OCI-LY3 (cell line): Measurements from ENCODE around the gene GALNT2.

Experiments used
- H2AFZ ChIP-seq: fragments of 200-600, 300-600 bp; shearing (Covaris generic); 2 replicates; pipeline ENCODE4 v1.6.0; 2014; ENCODE audit warnings: antibody characterized with exemption, low read depth, low read length
- H3K27ac ChIP-seq: fragments of 200-600, 300-600 bp; sonication (generic); 2 replicates; pipeline ENCODE4 v1.5.1; 2014; ENCODE audit warnings: mild to moderate bottlenecking, low read length, moderate library complexity, mixed read lengths
- H3K27me3 ChIP-seq: fragments of 200-600, 300-600 bp; sonication (generic); 2 replicates; pipeline ENCODE4 v1.6.1; 2014; ENCODE audit warnings: low read depth, low read length, mixed read lengths
- H3K36me3 ChIP-seq: fragments of 200-600, 300-600 bp; sonication (generic); replicated peaks from 2 replicates; pipeline ENCODE3; 2014; ENCODE audit warnings: low read depth, low read length, mixed read lengths
- H3K4me1 ChIP-seq: fragments of 300-600, 200-600 bp; sonication (generic); 2 replicates; pipeline ENCODE4 v1.6.1; 2014; ENCODE audit warnings: low read length, mixed read lengths
- H3K4me2 ChIP-seq: fragments of 200-600, 300-600 bp; sonication (generic); 2 replicates; pipeline ENCODE4 v1.6.1; 2014; ENCODE audit warnings: low read length, mixed read lengths
- H3K4me3 ChIP-seq: fragments of 300-600, 200-600 bp; sonication (generic); 2 replicates; pipeline ENCODE4 v1.5.1; 2014; ENCODE audit warnings: antibody characterized with exemption, mild to moderate bottlenecking, low read length, moderate library complexity
- H3K79me2 ChIP-seq: fragments of 300-600, 200-600 bp; shearing (Covaris generic); 2 replicates; pipeline ENCODE4 v1.6.1; 2014; ENCODE audit warnings: mild to moderate bottlenecking, low read length, mixed read lengths
- H3K9ac ChIP-seq: fragments of 300-600, 200-600 bp; shearing (Covaris generic); 2 replicates; pipeline ENCODE4 v1.6.0; 2014; ENCODE audit warnings: mild to moderate bottlenecking, low read length, moderate library complexity
- H3K9me3 ChIP-seq: fragments of 200-600, 300-600 bp; shearing (Covaris generic); 2 replicates; pipeline ENCODE4 v1.6.1; 2014; ENCODE audit warnings: low read length, mixed read lengths; ENCODE audit not compliant: insufficient read depth
- H4K20me1 ChIP-seq: fragments of 200-600, 300-600 bp; sonication (generic); 2 replicates; pipeline ENCODE4 v1.6.1; 2016; ENCODE audit warnings: low read length, mixed read lengths; ENCODE audit not compliant: insufficient read depth
- EZH2phosphoT487 ChIP-seq: fragments of 200-600 bp; shearing (Covaris generic); IDR thresholded peaks from 2 replicates; pipeline ENCODE4 v1.6.1; 2018; ENCODE audit warnings: antibody characterized with exemption, mixed run types, low read depth
- TF ChIP-seq, protein P1 (sequence below): fragments of 200-600, 300-600 bp; sonication (generic); IDR thresholded peaks from 2 replicates; pipeline ENCODE4 v1.5.1; 2014; ENCODE audit warnings: antibody characterized with exemption, low read length, low read depth

The GALNT2 gene

GRCh38 chr1:230047114-230047865 is 19.7 kb upstream of the GALNT2 start:
- H3K9me3 ChIP-seq, result no peaks in the 10 kb centered on the region; the same call in 1 of the 2 replicates
- peaks cover 50% of the 10 kb centered on the region for H3K27me3 ChIP-seq
- H3K4me3 ChIP-seq, result no peak overlapping the region
- H4K20me1 ChIP-seq, result no peaks in the 10 kb centered on the region
- H3K27ac ChIP-seq, result no peak overlapping the region
- H3K36me3 ChIP-seq, result no peaks in the 10 kb centered on the region
- no peak overlapping the region for H2AFZ ChIP-seq
- no peak overlapping the region for H3K4me2 ChIP-seq
- no peak overlapping the region for H3K9ac ChIP-seq
- H3K79me2 ChIP-seq, result no peaks in the 10 kb centered on the region
- H3K4me1 ChIP-seq, result no peaks in the 10 kb centered on the region
- TF ChIP-seq EZH2phosphoT487, result no peak
- TF ChIP-seq, protein P1, sequence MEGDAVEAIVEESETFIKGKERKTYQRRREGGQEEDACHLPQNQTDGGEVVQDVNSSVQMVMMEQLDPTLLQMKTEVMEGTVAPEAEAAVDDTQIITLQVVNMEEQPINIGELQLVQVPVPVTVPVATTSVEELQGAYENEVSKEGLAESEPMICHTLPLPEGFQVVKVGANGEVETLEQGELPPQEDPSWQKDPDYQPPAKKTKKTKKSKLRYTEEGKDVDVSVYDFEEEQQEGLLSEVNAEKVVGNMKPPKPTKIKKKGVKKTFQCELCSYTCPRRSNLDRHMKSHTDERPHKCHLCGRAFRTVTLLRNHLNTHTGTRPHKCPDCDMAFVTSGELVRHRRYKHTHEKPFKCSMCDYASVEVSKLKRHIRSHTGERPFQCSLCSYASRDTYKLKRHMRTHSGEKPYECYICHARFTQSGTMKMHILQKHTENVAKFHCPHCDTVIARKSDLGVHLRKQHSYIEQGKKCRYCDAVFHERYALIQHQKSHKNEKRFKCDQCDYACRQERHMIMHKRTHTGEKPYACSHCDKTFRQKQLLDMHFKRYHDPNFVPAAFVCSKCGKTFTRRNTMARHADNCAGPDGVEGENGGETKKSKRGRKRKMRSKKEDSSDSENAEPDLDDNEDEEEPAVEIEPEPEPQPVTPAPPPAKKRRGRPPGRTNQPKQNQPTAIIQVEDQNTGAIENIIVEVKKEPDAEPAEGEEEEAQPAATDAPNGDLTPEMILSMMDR, result no peak

GRCh38 chr1:230048322-230048721 is 18.7 kb upstream of the GALNT2 start:
- TF ChIP-seq, protein P1, result no peak
- no peak for TF ChIP-seq EZH2phosphoT487
- Histone ChIP-seq H3K27me3 (peaks cover 40% of the 10 kb centered on the region), H3K9me3 (no peaks in the 10 kb centered on the region; the same call in 1 of the 2 replicates)

DNA sequence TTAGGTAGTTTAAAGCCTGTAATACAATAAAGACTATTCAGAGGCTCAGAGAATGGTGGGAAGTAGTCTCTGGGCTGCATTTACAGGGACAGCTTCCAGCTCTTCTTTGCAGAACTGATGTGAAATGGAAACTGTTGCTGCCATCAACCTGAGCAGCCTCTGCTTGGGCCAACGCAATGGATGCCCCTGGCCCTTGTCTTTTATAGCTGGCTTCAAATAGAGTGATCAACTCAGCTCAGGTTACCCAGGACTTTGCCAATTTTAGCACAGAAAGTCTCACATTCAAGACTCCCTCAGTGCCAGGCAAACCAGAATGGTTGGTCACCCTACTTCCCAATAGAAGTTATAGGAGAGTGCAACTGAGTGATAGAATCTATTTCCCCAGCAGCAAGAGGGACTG is 18.1 kb upstream of the GALNT2 start:
- Histone ChIP-seq H3K9ac (no peak overlapping the region), H3K79me2 (no peaks in the 10 kb centered on the region), H3K4me2 (no peak overlapping the region), H3K36me3 (no peaks in the 10 kb centered on the region), H3K4me3 (no peak overlapping the region), H3K4me1 (no peaks in the 10 kb centered on the region), H4K20me1 (no peaks in the 10 kb centered on the region), H3K9me3 (no peaks in the 10 kb centered on the region; the same call in 1 of the 2 replicates), H2AFZ (no peak overlapping the region), H3K27ac (no peak overlapping the region), H3K27me3 (peaks cover 36% of the 10 kb centered on the region)
- no peak for TF ChIP-seq EZH2phosphoT487
- TF ChIP-seq, protein P1, result no peak

More at GRCh38 chr1:230048322-230048721, 18.7 kb upstream of the GALNT2 start:
- no peak overlapping the region for H2AFZ ChIP-seq
- H4K20me1 ChIP-seq, result no peaks in the 10 kb centered on the region
- no peak overlapping the region for H3K4me3 ChIP-seq
- no peaks in the 10 kb centered on the region for H3K36me3 ChIP-seq
- no peaks in the 10 kb centered on the region for H3K4me1 ChIP-seq
- H3K4me2 ChIP-seq, result no peak overlapping the region
- no peak overlapping the region for H3K27ac ChIP-seq
- no peak overlapping the region for H3K9ac ChIP-seq
- no peaks in the 10 kb centered on the region for H3K79me2 ChIP-seq

- no peak overlapping the region for H2AFZ ChIP-seq
- H3K36me3 ChIP-seq, result no peaks in the 10 kb centered on the region
- no peaks in the 10 kb centered on the region for H3K4me1 ChIP-seq
- H3K9me3 ChIP-seq, result no peaks in the 10 kb centered on the region; the same call in 1 of the 2 replicates
- no peak overlapping the region for H3K9ac ChIP-seq
- H3K79me2 ChIP-seq, result no peaks in the 10 kb centered on the region
- H3K4me3 ChIP-seq, result no peak overlapping the region
- TF ChIP-seq, protein P1, result no peak
- no peak for TF ChIP-seq EZH2phosphoT487
- peaks cover 42% of the 10 kb centered on the region for H3K27me3 ChIP-seq
- H4K20me1 ChIP-seq, result no peaks in the 10 kb centered on the region
- H3K27ac ChIP-seq, result no peak overlapping the region
- H3K4me2 ChIP-seq, result no peak overlapping the region
Observed at GRCh38 chr1:230049731-230050130, 17.3 kb upstream of the GALNT2 start.
